ENCODE results near the gene STN1. TPM values are rescaled to one million over a fixed set of nuclear protein-coding genes. Genes with fewer than 3 reads are reported as not detected.

STN1 gene
- polyA plus RNA-seq (2013), result 15.1 and 17.4 TPM in 2 replicates

DNA sequence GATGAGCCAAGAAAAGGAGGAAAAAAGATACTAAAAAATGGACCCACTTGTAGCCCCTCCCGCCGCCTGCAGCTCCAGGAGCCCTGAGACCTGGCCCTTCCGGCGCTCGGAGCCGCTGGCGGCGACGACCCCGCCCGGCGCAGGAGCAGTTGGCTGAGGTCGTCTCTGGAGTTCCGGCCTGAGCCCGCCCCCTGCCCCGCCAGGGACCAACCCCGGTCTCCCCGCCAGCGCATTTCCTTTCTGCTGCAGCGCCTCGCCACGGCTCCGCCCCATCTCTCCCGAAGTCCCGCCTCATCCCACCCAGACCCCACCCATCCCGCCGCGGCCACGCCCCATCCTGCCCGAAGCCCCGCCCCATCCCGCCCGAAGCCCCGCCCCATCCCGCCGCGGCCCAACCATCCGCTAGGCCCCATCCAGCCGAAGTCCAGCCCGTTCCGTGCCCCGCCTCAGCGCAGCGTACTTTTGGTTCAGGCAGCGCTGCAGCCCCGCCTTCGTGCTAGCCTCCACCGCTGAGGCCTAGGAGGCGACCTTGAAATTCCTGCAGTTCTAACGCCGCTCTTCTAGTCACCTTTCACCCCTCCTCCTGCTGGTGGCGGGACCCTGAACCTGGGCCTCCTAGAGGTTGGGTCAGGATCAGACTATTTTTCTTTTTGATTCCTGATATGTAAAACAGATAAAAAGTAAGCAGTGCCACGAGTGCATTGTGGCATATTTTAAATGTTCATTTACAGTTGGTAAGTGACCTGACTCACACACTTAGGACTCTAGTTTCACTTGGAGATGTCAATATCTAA is at the start of gene STN1:
Gene STN1 (minus strand): TSS at position 132 of the 794 bp plus-strand sequence. CDS start 590 bp downstream, outside the sequence.
- Histone ChIP-seq H3K27ac (ENCODE audit: low read depth, low read length) (peak within 1 kb of the TSS; percentile 85), H3K79me1 (ENCODE audit: low read length) (peaks cover 12% of the 10 kb centered on the region), H4K12ac (ENCODE audit: low read depth, low read length) (peak within 1 kb of the TSS; percentile 71), H3K14ac (ENCODE audit: low read length) (peak within 1 kb of the TSS; percentile 86), H4K91ac (ENCODE audit: low read depth, low read length) (peak within 1 kb of the TSS; percentile 94), H2AFZ (ENCODE audit: insufficient read depth, low read length, poor library complexity) (peak within 1 kb of the TSS; percentile 68), H3K9ac (ENCODE audit: low read length) (peak within 1 kb of the TSS; percentile 86), H2BK120ac (ENCODE audit: insufficient read depth, low read length, poor library complexity) (peak within 1 kb of the TSS; percentile 73), H3K27me3 (ENCODE audit: insufficient read depth, low read length) (no peaks in the 10 kb centered on the region), H4K8ac (ENCODE audit: low read depth, low read length) (peak within 1 kb of the TSS; percentile 93), H3K4me1 (ENCODE audit: control insufficient read depth in 1 of 2, insufficient read depth in 2 of 2, low read length in 2 of 2) (peaks cover 6 to 22% of the 10 kb centered on the region in 2 experiments), H3K4me2 (ENCODE audit: low read length) (peak within 1 kb of the TSS; percentile 68), H3K4ac (ENCODE audit: low read depth, low read length) (peak within 1 kb of the TSS; percentile 19), H3K18ac (ENCODE audit: low read length) (peak within 1 kb of the TSS; percentile 70), H3K79me2 (ENCODE audit: control insufficient read depth, insufficient read depth, low read length, poor library complexity) (peaks cover 7% of the 10 kb centered on the region), H3K9me3 (ENCODE audit: insufficient read depth, low read depth, low read length) (no peaks in the 10 kb centered on the region), H2BK5ac (ENCODE audit: low read depth, low read length, poor library complexity) (peak within 1 kb of the TSS; percentile 79), H3K23ac (ENCODE audit: low read length) (no peak within 1 kb of the TSS), H2AK5ac (ENCODE audit: low read length) (peak within 1 kb of the TSS; percentile 1), H3K36me3 (ENCODE audit: control insufficient read depth in 1 of 2, insufficient read depth in 2 of 2, low read length in 2 of 2) (peaks cover 0 to 2% of the 10 kb centered on the region in 2 experiments), H2BK12ac (ENCODE audit: low read length) (peak within 1 kb of the TSS; percentile 56), H3K4me3 (ENCODE audit: low read depth, low read length) (peak within 1 kb of the TSS; percentile 74)
- peak; percentile 94 to 95 for DNase-seq
- no CpG with 5 or more reads among the region's 53 CpGs for WGBS (ENCODE audit: extremely low coverage, insufficient coverage, insufficient read length)

- H3K4me3 ChIP-seq (ENCODE audit: low read depth, low read length), result peak overlapping the region; percentile 92
- peak overlapping the region; percentile 88 for H3K4ac ChIP-seq (ENCODE audit: low read depth, low read length)
- no peaks in the 10 kb centered on the region for H3K27me3 ChIP-seq (ENCODE audit: insufficient read depth, low read length)
- H3K79me2 ChIP-seq (ENCODE audit: control insufficient read depth, insufficient read depth, low read length, poor library complexity), result peaks cover 11% of the 10 kb centered on the region
- no CpG with 5 or more reads among the region's 55 CpGs for whole genome bisulfite sequencing (ENCODE audit: extremely low coverage, insufficient coverage, insufficient read length)
- peak in 1 of 2 donors; percentile 49 for DNase-seq
- peak overlapping the region; percentile 91 for H3K18ac ChIP-seq (ENCODE audit: low read length)
- peak overlapping the region; percentile 93 for H4K8ac ChIP-seq (ENCODE audit: low read depth, low read length)
- no peaks in the 10 kb centered on the region for H3K36me3 ChIP-seq (ENCODE audit: control insufficient read depth in 1 of 2, insufficient read depth in 2 of 2, low read length in 2 of 2)
- H2BK12ac ChIP-seq (ENCODE audit: low read length), result no peak overlapping the region
- H2BK120ac ChIP-seq (ENCODE audit: insufficient read depth, low read length, poor library complexity), result peak overlapping the region; percentile 90
- H4K91ac ChIP-seq (ENCODE audit: low read depth, low read length), result peak overlapping the region; percentile 95
- no peaks in the 10 kb centered on the region for H3K9me3 ChIP-seq (ENCODE audit: insufficient read depth, low read depth, low read length)
- H3K14ac ChIP-seq (ENCODE audit: low read length), result peak overlapping the region; percentile 98
- H4K12ac ChIP-seq (ENCODE audit: low read depth, low read length), result peak overlapping the region; percentile 88
- peaks cover 2 to 3% of the 10 kb centered on the region in 2 experiments for H3K4me1 ChIP-seq (ENCODE audit: control insufficient read depth in 1 of 2, insufficient read depth in 2 of 2, low read length in 2 of 2)
- H3K27ac ChIP-seq (ENCODE audit: low read depth, low read length), result peak overlapping the region; percentile 81
- no peak overlapping the region for H3K23ac ChIP-seq (ENCODE audit: low read length)
- peak overlapping the region; percentile 76 for H3K4me2 ChIP-seq (ENCODE audit: low read length)
- peak overlapping the region; percentile 94 for H2AFZ ChIP-seq (ENCODE audit: insufficient read depth, low read length, poor library complexity)
- H3K9ac ChIP-seq (ENCODE audit: low read length), result peak overlapping the region; percentile 94
- peaks cover 6% of the 10 kb centered on the region for H3K79me1 ChIP-seq (ENCODE audit: low read length)
- H2BK5ac ChIP-seq (ENCODE audit: low read depth, low read length, poor library complexity), result peak overlapping the region; percentile 93
- no peak overlapping the region for H2AK5ac ChIP-seq (ENCODE audit: low read length)
Measured at GRCh38 chr10:103967448-103968071, 49.6 kb upstream of the STN1 start.

GRCh38 chr10:103966671-103967447 is 48.9 kb upstream of the STN1 start, which contains the start of gene SLK:
SLK (plus strand) TSS chr10:103967140; CDS start chr10:103967746, 606 bp downstream.
- Histone ChIP-seq H3K4me2 (ENCODE audit: low read length) (peak within 1 kb of the TSS; percentile 76), H2BK5ac (ENCODE audit: low read depth, low read length, poor library complexity) (peak within 1 kb of the TSS; percentile 93), H3K27ac (ENCODE audit: low read depth, low read length) (peak within 1 kb of the TSS; percentile 81), H3K9me3 (ENCODE audit: insufficient read depth, low read depth, low read length) (no peaks in the 10 kb centered on the region), H3K23ac (ENCODE audit: low read length) (no peak within 1 kb of the TSS), H4K91ac (ENCODE audit: low read depth, low read length) (peak within 1 kb of the TSS; percentile 95), H3K79me2 (ENCODE audit: control insufficient read depth, insufficient read depth, low read length, poor library complexity) (peaks cover 11% of the 10 kb centered on the region), H3K14ac (ENCODE audit: low read length) (peak within 1 kb of the TSS; percentile 98), H4K8ac (ENCODE audit: low read depth, low read length) (peak within 1 kb of the TSS; percentile 93), H4K12ac (ENCODE audit: low read depth, low read length) (peak within 1 kb of the TSS; percentile 94), H3K79me1 (ENCODE audit: low read length) (peaks cover 6% of the 10 kb centered on the region), H2AFZ (ENCODE audit: insufficient read depth, low read length, poor library complexity) (peak within 1 kb of the TSS; percentile 94), H2AK5ac (ENCODE audit: low read length) (peak within 1 kb of the TSS; percentile 97), H3K4me3 (ENCODE audit: low read depth, low read length) (peak within 1 kb of the TSS; percentile 92), H3K18ac (ENCODE audit: low read length) (peak within 1 kb of the TSS; percentile 91), H3K9ac (ENCODE audit: low read length) (peak within 1 kb of the TSS; percentile 94), H3K36me3 (ENCODE audit: control insufficient read depth in 1 of 2, insufficient read depth in 2 of 2, low read length in 2 of 2) (no peaks in the 10 kb centered on the region), H3K4me1 (ENCODE audit: control insufficient read depth in 1 of 2, insufficient read depth in 2 of 2, low read length in 2 of 2) (peaks cover 2 to 3% of the 10 kb centered on the region in 2 experiments), H2BK120ac (ENCODE audit: insufficient read depth, low read length, poor library complexity) (peak within 1 kb of the TSS; percentile 90), H3K27me3 (ENCODE audit: insufficient read depth, low read length) (no peaks in the 10 kb centered on the region), H2BK12ac (ENCODE audit: low read length) (no peak within 1 kb of the TSS), H3K4ac (ENCODE audit: low read depth, low read length) (peak within 1 kb of the TSS; percentile 88)
- peak; percentile 62 to 91 for DNase-seq
- WGBS (ENCODE audit: extremely low coverage, insufficient coverage, insufficient read length), result no CpG with 5 or more reads among the region's 92 CpGs

DNA sequence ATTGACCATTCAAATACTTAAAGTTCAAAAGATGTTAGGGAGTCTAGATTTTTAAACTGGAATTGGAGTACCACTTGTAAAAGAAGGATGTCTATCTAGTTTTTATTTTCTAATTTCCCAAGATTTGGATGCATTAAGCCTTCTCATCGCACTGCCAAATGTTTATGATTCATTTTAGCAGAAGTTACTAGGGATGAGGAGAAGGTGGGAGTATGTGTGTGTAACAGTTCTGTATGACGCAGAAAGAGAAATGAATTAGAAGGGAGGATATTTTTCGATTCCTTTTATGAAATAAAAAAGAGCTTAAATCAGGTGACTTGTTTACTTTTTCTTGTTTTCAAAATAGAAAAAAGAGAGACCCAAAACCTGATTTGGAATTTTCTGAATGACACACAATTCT is 42.1 kb upstream of the STN1 start:
- Histone ChIP-seq H2BK120ac (ENCODE audit: insufficient read depth, low read length, poor library complexity) (no peak overlapping the region), H4K91ac (ENCODE audit: low read depth, low read length) (no peak overlapping the region), H3K4me2 (ENCODE audit: low read length) (no peak overlapping the region), H2BK12ac (ENCODE audit: low read length) (no peak overlapping the region), H2AFZ (ENCODE audit: insufficient read depth, low read length, poor library complexity) (no peak overlapping the region), H3K27me3 (ENCODE audit: insufficient read depth, low read length) (peaks cover 3% of the 10 kb centered on the region), H3K4me3 (ENCODE audit: low read depth, low read length) (no peak overlapping the region), H3K4me1 (ENCODE audit: control insufficient read depth in 1 of 2, insufficient read depth in 2 of 2, low read length in 2 of 2) (peaks cover 0 to 2% of the 10 kb centered on the region in 2 experiments), H3K23ac (ENCODE audit: low read length) (no peak overlapping the region), H4K8ac (ENCODE audit: low read depth, low read length) (no peak overlapping the region), H3K9ac (ENCODE audit: low read length) (no peak overlapping the region), H4K12ac (ENCODE audit: low read depth, low read length) (no peak overlapping the region), H3K4ac (ENCODE audit: low read depth, low read length) (no peak overlapping the region), H3K18ac (ENCODE audit: low read length) (no peak overlapping the region), H3K36me3 (ENCODE audit: control insufficient read depth in 1 of 2, insufficient read depth in 2 of 2, low read length in 2 of 2) (no peaks in the 10 kb centered on the region), H2BK5ac (ENCODE audit: low read depth, low read length, poor library complexity) (no peak overlapping the region), H3K9me3 (ENCODE audit: insufficient read depth, low read depth, low read length) (no peaks in the 10 kb centered on the region), H3K79me1 (ENCODE audit: low read length) (no peaks in the 10 kb centered on the region), H3K14ac (ENCODE audit: low read length) (no peak overlapping the region), H3K79me2 (ENCODE audit: control insufficient read depth, insufficient read depth, low read length, poor library complexity) (no peaks in the 10 kb centered on the region), H2AK5ac (ENCODE audit: low read length) (no peak overlapping the region), H3K27ac (ENCODE audit: low read depth, low read length) (no peak overlapping the region)
- no peak for DNase-seq
- 100% methylated on average over 1 of the region's 3 CpGs for WGBS (ENCODE audit: extremely low coverage, insufficient coverage, insufficient read length)
